ENCODE data around the gene CNNM3.
"Not testable (repeated sequence)": the region's sequence is repeated elsewhere in the genome, so short reads cannot be mapped to it uniquely, and the experiment has no call there.

Gene CNNM3

GRCh38 chr2:96799623-96799935, 16.5 kb upstream of the CNNM3 start:
- no peak for DNase-seq (ENCODE audit: low read depth)

- DNase-seq (ENCODE audit: low read depth), result no peak
These were observed 15.7 kb upstream of the CNNM3 start for GRCh38 chr2:96800061-96801004.

GRCh38 chr2:96801005-96801785, 14.9 kb upstream of the CNNM3 start:
- DNase-seq (ENCODE audit: low read depth), result peak; percentile 40

DNA sequence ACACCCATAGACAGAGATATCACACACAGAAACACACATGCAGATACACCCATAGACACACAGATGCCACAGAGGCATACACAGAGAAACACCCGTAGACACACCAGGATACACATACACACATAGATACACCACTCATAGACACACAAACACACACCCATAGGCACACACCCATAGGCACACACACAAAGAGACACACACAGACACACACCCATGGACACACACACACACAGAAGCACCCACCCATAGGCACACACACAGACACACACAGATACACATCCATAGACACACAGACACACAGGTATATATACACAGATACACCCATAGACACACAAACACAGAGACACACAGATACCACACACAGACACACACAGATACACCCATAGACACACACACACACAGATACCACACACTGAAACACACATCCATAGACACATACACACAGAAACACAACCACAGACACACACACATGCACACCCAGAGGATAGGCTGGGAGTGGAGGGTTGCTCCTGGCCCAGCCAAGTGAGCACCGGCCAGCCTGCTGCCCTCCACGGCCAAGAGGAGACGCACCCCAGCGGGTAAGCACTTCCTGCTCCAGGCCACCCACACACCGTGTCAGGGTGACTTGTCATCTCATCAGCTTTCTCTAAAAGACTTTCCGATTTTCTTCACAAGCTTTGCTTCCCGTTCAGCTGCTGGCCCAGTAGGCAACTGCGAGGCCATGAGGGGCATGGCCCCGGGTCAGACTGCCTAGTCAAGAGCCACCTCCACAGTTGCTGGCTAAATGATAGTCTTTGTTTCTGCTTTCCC, 14.1 kb upstream of the CNNM3 start:
- DNase-seq (ENCODE audit: low read depth), result no peak

DNA sequence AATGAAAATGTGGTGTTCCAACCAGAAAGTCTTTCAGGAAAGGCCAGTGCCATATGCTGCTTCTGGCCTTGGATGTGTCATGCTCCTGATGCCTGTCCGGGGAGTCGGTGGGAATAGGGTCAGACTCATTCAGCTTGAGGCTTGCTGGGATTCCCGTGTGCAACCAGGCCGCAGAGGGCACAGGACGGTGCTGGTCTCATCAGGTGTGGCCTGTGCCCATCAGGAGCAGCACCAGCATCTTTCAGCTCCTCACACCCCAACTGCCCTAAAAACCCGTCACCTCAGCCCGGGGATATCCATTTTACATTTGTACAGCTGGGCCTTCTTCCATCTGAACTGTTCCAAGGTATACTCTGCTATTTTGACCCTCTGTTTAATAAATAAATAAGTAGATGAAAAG, 13.3 kb upstream of the CNNM3 start:
- no peak for DNase-seq (ENCODE audit: low read depth)

DNA sequence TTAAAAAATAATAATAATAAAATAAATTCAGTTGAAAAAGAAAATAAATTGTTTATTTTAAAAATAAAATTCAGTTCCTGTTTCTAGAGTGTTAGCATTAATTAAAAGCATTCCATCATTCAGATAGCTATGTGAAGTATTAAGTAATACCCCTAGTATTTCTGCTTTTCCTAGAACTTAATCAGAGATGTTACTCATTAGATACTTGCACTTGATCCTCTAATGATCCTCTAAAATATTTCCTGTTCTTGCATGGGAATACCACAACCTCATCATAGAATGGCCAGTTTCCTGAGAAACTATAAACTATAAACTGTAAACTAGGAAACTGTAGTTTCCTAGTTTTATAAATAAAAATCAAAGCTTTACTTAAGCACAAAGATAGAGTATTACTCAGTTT, 11.1 kb upstream of the CNNM3 start:
- no peak for DNase-seq (ENCODE audit: low read depth)

GRCh38 chr2:96805946-96806345, 10.1 kb upstream of the CNNM3 start:
- not testable (repeated sequence) for DNase-seq (ENCODE audit: low read depth)

- no peak for DNase-seq (ENCODE audit: low read depth)
These were observed 9.5 kb upstream of the CNNM3 start for GRCh38 chr2:96806468-96807126.

- DNase-seq (ENCODE audit: low read depth), result no peak
These were observed 9.0 kb upstream of the CNNM3 start for GRCh38 chr2:96807127-96807471.

GRCh38 chr2:96808176-96808837, 7.8 kb upstream of the CNNM3 start:
- no peak for DNase-seq (ENCODE audit: low read depth)

- no peak for DNase-seq (ENCODE audit: low read depth)
These were observed 6.7 kb upstream of the CNNM3 start for GRCh38 chr2:96809216-96809882.

DNA sequence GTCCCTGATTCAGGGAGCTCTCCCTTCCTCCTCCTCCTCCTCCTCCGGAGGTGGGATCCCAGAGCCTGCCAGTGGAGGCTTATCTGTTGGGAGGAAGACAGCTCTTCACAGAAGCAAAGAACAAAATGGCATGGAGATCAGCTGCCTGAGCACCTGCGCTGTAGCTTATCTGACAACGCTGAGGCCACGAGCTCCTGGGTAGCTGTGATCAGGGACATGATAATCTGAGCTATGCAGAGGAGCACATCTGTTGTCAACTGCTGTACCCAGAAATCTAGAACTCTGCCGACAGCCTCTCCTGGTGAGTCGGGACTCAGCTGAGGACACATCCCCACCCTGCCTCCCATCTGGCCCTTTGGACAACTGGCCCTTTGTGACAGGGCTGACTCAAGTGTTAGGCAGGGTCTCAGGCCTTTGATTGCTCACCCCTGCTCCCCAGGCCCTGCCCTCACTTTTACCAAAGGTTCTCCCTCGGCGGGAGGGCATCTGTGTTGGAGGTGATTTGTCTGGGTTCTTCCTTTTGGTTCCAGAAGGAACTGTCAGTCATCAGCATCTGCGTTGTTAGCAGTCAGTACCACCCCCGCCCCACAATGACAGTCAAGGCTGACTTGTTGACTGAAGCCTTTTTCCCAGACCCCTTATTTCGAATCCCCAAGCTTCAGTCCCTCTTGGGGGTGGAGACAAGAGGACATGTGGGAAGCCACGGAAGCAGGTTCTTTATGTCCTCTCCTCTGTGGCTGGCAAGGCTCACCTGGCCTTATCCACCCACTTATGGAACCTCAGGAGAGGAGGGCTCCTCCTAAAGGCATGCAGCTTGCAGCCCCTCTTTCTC, 5.9 kb upstream of the CNNM3 start:
- DNase-seq (ENCODE audit: low read depth), result no peak

DNA sequence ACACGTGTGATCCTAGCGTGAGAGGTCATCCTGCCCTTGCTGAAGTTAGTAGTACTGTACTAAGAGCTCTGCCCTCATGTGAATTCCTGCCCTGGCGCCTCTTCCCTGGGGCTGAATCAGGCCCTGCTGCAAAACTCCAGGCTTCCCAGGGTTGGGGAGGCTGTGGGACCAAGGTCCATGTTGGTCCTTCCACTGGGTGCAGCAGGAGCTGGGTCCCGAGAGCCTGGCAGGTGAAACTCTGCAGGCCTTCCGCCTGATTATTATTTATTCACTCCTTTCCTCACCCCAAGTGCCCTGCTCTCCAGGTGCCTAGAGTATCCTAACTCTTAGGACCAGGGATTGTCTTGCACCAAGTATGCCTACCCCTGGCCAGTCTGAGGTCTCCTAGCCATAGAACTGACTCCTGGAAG, 5.3 kb upstream of the CNNM3 start:
- DNase-seq (ENCODE audit: low read depth), result no peak

DNA sequence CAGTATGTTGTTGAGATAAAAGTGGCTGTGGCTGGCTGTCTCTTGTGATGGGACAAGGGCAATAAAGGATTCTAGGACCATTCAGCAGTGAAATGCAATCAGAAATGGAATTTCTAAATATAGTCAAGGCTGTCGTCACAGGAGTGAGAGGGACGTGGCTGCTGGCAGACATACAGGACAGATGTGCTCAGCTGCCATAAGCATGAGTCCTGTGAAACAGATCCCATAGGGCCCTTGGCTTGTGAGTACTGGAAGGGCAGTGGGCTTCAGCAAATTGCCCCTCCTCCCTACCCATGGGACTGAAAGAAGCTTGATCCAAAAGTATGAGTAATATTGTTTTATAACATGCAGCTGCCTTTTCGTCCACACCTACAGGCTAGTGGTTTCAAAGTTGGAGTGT, 4.2 kb upstream of the CNNM3 start:
- no peak for DNase-seq (ENCODE audit: low read depth)

GRCh38 chr2:96813656-96814055, 2.4 kb upstream of the CNNM3 start:
- DNase-seq (ENCODE audit: low read depth), result no peak

- DNase-seq (ENCODE audit: low read depth), result no peak
These were observed 542 bp upstream of the CNNM3 start for GRCh38 chr2:96815326-96816126.

GRCh38 chr2:96816836-96817702, 1.0 kb downstream of the CNNM3 start:
- no peak for DNase-seq (ENCODE audit: low read depth)

- DNase-seq (ENCODE audit: low read depth), result no peak
These were observed 1.8 kb downstream of the CNNM3 start for GRCh38 chr2:96817882-96818281.
